Measurements from ENCODE around the gene ESCO1. TPM values are rescaled to one million over a fixed set of nuclear protein-coding genes. Genes with fewer than 3 reads are reported as not detected.
A peak's percentile ranks its signal among the peaks of the same experiment; 100 is the strongest.
"Not testable (repeated sequence)": the region's sequence is repeated elsewhere in the genome, so short reads cannot be mapped to it uniquely, and the experiment has no call there.

The ESCO1 gene
- 15.6 and 26.0 TPM in 2 replicates for total RNA-seq (ENCODE audit: low replicate concordance)

GRCh38 chr18:21600526-21601410 lies at the start of gene ESCO1:
Gene ESCO1 (minus strand): TSS chr18:21600704. CDS start chr18:21574843, 25,861 bp downstream.
- peak; percentile 68 for TF ChIP-seq CTCF (IDR thresholded peaks at IDR 0.05; ENCODE audit: insufficient read depth, low read length)

GRCh38 chr18:21640375-21640774 lies 39.9 kb upstream of the ESCO1 start:
- not testable (repeated sequence) for H3K4me3 ChIP-seq (ENCODE audit: low read depth, low read length)

More at GRCh38 chr18:21600526-21601410, at the start of gene ESCO1:
- H3K4me3 ChIP-seq (ENCODE audit: low read depth, low read length): peak within 1 kb of the TSS; percentile 94
- DNase-seq (ENCODE audit: low read depth): peak; percentile 97

GRCh38 chr18:21638822-21639221 lies 38.3 kb upstream of the ESCO1 start:
- no peak for DNase-seq (ENCODE audit: low read depth)
- no peak for TF ChIP-seq CTCF (IDR thresholded peaks at IDR 0.05; ENCODE audit: insufficient read depth, low read length)
- no peak overlapping the region for H3K4me3 ChIP-seq (ENCODE audit: low read depth, low read length)

More at GRCh38 chr18:21640375-21640774, 39.9 kb upstream of the ESCO1 start:
- DNase-seq (ENCODE audit: low read depth): not testable (repeated sequence)

- TF ChIP-seq CTCF (IDR thresholded peaks at IDR 0.05; ENCODE audit: insufficient read depth, low read length): no peak
- DNase-seq (ENCODE audit: low read depth): no peak
- no peak overlapping the region for H3K4me3 ChIP-seq (ENCODE audit: low read depth, low read length)
Measured at GRCh38 chr18:21636769-21637168, 36.3 kb upstream of the ESCO1 start.

- no peak for TF ChIP-seq CTCF (IDR thresholded peaks at IDR 0.05; ENCODE audit: insufficient read depth, low read length)
- DNase-seq (ENCODE audit: low read depth): no peak
Measured at GRCh38 chr18:21634588-21635199, 34.2 kb upstream of the ESCO1 start.

DNA sequence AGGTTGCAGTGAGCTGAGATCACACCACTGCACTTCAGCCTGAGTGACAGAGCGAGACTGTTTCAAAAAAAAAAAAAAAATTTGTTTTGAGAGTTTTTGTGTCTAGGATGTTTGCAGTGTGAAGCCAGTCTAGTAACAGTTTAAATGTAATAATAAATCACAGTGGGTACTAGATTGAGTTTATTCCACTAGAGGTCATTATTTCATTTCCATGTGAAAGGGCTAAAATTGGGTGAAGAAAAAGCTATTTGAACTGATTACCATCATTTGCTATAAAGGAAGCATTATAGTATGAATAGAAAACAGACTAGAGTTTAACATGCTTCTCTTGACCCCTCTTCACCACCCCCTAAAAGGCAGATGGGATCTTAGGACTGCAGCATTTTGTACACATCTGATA lies 31.9 kb upstream of the ESCO1 start:
- no peak overlapping the region for H3K4me3 ChIP-seq (ENCODE audit: low read depth, low read length)
- peak; percentile 26 for DNase-seq (ENCODE audit: low read depth)
- TF ChIP-seq CTCF (IDR thresholded peaks at IDR 0.05; ENCODE audit: insufficient read depth, low read length): no peak

More at GRCh38 chr18:21634588-21635199, 34.2 kb upstream of the ESCO1 start:
- no peak overlapping the region for H3K4me3 ChIP-seq (ENCODE audit: low read depth, low read length)

Data from fibroblast of the aortic adventitia (primary cell).